NCI-H82 treated with DMSO at 0.1 percent for 48 hours (cell line): Measurements from ENCODE around the gene CACNA1F.

Experiments
- DNase-seq: peaks from one replicate; lab custom pipeline; 2025; ENCODE audit not compliant: unreplicated experiment; lab: John Stamatoyannopoulos, UW

The CACNA1F gene

GRCh38 chrX:49257846-49258748, 25.0 kb upstream of the CACNA1F start:
- DNase-seq, result no peak

GRCh38 chrX:49257074-49257790, 24.1 kb upstream of the CACNA1F start:
- DNase-seq, result no peak

- DNase-seq, result no peak
Observed at GRCh38 chrX:49256268-49256995, 23.3 kb upstream of the CACNA1F start.

GRCh38 chrX:49254639-49255038, 21.5 kb upstream of the CACNA1F start:
- no peak for DNase-seq

- DNase-seq, result no peak
Observed at GRCh38 chrX:49251325-49251724, 18.2 kb upstream of the CACNA1F start.

GRCh38 chrX:49250578-49250977, 17.4 kb upstream of the CACNA1F start:
- DNase-seq, result no peak

GRCh38 chrX:49250066-49250465, 16.9 kb upstream of the CACNA1F start:
- no peak for DNase-seq

- DNase-seq, result no peak
Observed at GRCh38 chrX:49249616-49250015, 16.5 kb upstream of the CACNA1F start.

GRCh38 chrX:49249071-49249470, 15.9 kb upstream of the CACNA1F start:
- DNase-seq, result no peak

GRCh38 chrX:49247916-49248811, 15.0 kb upstream of the CACNA1F start:
- no peak for DNase-seq

GRCh38 chrX:49247346-49247745, 14.2 kb upstream of the CACNA1F start:
- no peak for DNase-seq

GRCh38 chrX:49246541-49246940, 13.4 kb upstream of the CACNA1F start:
- no peak for DNase-seq

GRCh38 chrX:49244207-49244606, 11.1 kb upstream of the CACNA1F start:
- DNase-seq, result no peak

- no peak for DNase-seq
Observed at GRCh38 chrX:49243166-49243565, 10.0 kb upstream of the CACNA1F start.

- DNase-seq, result no peak
Observed at GRCh38 chrX:49242545-49243066, 9.5 kb upstream of the CACNA1F start.

- no peak for DNase-seq
Observed at GRCh38 chrX:49238735-49239134, 5.6 kb upstream of the CACNA1F start.

- DNase-seq, result no peak
Observed at GRCh38 chrX:49237060-49237459, 3.9 kb upstream of the CACNA1F start.

- no peak for DNase-seq
Observed at GRCh38 chrX:49233887-49234555, 881 bp upstream of the CACNA1F start.

- DNase-seq, result no peak
Observed at GRCh38 chrX:49232525-49232924, 615 bp downstream of the CACNA1F start.
